COLO668 (cell line): Measurements from ENCODE around the gene TSHZ2.

ENCODE experiments used
- DNase-seq: peaks from one replicate; lab custom pipeline; 2025; ENCODE audit not compliant: unreplicated experiment; lab: John Stamatoyannopoulos, UW

Gene TSHZ2, protein sequence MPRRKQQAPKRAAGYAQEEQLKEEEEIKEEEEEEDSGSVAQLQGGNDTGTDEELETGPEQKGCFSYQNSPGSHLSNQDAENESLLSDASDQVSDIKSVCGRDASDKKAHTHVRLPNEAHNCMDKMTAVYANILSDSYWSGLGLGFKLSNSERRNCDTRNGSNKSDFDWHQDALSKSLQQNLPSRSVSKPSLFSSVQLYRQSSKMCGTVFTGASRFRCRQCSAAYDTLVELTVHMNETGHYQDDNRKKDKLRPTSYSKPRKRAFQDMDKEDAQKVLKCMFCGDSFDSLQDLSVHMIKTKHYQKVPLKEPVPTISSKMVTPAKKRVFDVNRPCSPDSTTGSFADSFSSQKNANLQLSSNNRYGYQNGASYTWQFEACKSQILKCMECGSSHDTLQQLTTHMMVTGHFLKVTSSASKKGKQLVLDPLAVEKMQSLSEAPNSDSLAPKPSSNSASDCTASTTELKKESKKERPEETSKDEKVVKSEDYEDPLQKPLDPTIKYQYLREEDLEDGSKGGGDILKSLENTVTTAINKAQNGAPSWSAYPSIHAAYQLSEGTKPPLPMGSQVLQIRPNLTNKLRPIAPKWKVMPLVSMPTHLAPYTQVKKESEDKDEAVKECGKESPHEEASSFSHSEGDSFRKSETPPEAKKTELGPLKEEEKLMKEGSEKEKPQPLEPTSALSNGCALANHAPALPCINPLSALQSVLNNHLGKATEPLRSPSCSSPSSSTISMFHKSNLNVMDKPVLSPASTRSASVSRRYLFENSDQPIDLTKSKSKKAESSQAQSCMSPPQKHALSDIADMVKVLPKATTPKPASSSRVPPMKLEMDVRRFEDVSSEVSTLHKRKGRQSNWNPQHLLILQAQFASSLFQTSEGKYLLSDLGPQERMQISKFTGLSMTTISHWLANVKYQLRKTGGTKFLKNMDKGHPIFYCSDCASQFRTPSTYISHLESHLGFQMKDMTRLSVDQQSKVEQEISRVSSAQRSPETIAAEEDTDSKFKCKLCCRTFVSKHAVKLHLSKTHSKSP (N-terminal part only)

DNA sequence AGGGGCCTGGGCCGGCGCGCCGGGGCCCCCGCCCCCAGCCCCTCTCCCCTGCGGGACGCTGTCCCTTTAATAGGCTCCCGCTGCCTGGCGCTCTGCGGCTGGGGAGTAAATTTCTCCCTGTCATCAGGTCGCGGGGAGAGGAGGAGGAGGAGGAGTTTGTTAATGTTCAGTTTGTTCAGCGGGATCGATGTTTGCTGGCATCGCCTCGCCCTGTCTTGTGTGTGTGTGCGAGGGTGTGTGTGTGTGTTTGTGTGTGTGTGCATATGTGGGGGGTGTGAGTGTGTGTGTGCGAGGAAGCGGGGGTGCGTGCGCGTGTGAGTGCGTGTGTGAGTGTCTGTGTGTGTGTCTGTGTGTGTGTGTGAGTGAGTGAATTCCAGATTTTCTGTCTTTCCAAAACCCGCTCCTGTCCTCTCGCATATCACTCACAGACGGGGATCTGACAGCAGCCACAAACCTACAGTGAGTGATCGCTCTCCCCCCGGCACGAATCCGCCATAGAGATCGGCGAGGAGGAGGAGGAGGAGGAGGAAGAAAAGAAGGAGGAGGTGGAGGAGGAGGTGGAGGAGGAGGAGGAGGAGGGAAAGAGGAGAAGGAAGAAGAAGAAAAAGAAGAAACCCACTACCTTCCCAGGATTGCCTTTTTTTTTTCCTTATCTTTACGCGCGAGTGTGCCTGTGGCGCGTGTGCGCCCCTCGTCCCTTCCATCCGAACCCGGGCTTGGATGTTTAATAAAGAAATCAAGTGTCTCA, at the start of gene TSHZ2:
Gene TSHZ2 (plus strand): TSS at position 169 of the 748 bp plus-strand sequence. CDS start 936 bp downstream, outside the sequence.
- DNase-seq: peak; percentile 85

DNA sequence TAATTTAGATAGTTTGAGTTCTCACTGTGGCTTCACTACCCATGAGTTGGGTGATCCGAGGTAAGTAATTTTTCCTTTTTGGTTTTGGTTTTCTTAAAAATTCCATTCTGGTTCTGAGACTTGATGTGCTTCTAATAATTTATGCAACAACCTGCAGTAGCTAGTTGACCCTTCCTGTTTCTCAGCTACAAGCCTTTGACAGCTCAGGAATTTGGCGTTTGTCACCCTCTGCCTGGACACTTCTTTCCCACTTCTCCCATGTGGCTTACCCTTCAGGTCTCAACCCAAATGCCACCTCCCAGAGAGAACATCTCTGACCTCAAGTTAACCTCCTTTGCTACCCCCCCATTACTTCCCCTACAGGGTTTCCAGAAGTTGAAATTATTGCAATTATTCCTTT, 49.7 kb upstream of the TSHZ2 start:
- no peak for DNase-seq

DNA sequence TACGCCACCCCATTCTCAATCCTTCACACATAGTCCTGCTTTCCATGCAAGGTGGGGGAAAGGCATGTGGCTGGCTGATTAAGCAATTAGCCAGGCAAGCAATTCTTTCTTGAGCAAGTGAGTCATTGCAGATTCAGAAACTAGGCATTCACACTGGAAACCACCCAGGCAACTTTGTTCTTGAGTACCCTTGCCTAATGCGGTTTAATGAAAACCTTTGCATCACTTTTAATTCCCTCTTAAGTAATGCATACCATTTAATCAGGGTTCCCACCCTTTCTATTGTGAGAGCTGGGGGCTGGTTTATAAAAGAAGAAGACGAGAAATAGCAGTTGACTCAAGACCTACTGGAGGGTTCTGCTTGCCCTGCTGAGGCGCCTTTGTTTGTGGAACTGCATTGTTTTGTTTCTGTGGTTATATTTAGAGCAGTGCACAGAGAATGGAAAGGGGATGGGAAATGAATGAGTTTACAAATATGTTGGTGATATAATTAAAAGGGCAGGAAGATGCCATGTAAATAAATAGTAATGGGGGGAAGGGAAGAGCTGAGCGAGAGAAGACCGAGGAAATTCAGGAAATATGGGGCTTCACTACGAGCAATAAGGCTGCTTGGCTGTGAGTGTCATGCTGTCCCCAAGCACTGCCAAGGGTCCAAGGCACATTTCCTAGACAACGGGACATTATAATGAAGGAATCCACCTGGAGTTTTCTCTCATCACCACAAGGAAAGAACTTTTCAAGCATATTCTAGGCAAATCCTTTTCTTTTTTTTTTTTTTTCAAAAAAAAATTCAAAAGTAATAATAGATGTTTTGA, 48.8 kb upstream of the TSHZ2 start:
- no peak for DNase-seq

DNA sequence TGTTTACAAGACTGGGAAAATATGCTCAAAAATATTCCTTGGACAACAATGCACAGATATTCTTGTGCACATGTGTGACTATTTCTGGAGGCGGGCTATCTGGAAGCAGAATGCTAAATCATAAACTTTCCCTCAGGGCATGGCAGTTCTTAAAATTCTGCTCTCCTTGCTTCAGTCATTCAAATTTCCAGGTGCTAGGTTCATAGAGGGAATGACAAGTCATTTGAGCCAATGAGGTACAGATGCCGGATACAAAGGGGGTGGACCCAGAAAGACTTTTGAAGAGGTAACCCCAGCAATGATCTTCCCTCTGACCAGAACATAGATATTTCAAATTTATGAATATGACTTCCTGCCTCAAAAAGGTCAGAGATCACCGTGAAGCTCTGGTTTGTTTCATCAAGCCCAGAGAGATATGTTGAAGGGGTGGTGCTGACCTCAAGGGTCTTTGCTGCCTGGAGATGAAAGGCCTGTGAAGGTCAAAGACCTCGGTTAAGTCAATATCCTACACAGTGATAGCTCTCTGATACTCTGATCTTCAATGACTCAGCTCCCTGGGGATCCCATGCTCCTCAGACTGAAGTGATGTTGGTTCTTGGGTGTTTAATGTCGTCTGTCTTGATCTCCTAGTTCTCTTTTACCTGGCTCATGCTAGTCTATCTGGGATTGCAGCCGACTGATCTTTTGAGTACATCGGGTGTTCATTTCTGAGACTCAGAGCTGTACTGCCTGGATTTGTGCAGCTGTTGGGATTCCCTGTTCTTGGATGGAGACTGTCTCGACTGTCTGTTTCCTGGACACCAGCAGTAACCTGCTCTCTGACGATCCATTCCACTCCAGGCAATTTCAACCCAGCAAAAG, 47.5 kb upstream of the TSHZ2 start:
- DNase-seq: no peak

DNA sequence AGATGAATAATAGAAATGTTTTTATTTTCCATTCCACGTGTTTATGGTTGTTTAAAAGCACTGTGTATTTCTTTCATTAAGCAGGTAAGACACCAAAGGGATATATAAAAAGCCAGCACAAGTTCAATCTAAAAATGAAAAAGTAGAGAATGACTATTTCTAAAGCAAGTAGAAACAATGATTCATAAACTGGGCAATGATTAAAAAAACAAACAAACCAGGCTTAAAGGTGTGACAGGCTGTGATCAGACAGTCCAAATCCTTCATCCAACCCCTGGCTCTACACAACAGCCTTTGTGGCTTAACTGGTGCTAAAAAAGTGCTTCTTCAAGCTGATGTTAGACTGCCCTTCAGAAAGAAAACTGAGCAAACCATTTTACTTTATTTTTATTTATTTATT, 45.7 kb upstream of the TSHZ2 start:
- no peak for DNase-seq

DNA sequence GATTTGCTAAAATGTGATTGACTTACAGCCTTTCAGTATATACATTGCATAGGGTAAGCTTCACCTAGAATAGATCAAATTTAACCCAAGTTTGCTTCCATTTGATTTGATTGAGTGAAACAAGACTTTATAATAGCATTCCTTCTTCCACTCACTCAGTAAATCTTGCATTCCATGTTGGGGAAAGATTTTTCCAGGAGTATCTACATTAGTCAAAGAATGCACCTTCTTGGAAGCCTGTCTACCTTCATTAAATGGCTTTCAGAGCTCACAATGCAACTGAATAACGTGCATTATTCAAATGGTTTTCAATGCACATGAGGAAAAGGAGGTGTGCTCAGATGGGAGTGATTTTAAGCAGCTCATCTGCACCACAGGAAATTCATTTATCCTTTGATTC, 38.3 kb upstream of the TSHZ2 start:
- DNase-seq: no peak

DNA sequence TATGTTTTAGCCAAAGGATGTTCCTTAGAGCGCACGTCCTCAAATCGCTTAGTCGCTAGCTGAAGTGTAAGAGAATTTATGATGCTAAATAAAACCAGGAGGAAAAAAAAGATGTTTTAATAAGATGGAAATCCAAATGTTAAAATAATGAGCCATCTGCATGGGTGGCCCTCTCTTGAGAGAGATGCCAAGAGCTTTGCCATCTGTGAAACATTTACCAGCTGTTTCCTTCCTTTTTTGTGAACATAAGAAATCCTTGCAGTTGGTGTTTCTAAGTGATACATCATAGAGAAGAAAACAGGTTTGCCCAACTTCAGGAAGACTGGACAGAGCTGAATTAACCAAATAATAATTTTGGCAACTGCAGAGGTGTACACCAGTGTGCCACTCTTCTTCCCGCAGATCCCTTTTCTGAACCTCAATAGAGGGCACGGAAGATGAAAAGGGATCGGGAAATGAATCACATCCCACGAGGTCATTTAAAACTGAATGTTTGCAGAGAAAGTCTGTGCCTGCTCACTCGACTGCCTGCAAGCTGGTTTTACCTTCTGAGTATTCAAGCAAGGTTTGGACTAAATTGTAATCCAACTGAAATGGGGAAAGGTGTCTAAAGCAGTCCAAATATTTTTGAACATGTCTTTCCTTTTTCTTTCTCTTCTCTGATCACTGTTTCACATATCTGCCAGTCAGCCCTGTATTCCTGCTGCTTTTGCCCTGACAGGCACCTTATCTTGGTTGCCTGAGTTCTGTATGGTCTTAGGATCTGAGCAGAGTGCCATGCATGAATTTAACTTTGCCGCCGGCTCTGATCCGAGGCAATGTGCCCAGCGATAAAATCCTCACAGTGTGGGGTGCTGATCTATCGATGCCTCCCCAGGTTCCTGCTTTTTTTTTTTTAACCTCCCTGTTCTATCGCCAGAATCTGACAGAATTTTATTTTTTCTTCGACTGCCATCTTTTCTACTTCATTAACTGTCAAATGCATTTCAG, 35.5 kb upstream of the TSHZ2 start:
- no peak for DNase-seq

DNA sequence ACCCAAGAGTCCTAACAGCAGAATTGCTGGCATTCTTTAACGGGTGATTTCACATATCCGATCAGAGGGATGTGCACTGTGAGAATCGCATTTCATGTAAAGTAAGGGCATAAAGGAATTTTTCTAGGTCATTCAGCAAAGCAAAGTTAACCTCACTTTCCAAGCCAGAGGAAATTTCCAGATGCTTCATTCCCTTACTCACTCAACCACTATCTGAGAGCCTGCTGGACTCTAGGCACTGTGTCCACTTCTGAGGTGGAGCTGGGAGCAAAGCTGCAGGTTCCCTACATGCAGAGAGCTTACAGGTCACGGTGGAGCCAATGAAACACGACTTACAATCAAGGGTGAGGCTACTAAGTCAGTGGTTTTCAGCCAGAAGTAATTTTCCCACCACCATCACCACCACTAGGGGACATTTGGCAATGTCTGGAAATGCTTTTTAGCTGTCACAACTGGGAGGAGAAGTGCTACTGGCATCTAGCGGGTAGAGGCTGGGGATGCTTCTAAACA, 34.5 kb upstream of the TSHZ2 start:
- DNase-seq: no peak

DNA sequence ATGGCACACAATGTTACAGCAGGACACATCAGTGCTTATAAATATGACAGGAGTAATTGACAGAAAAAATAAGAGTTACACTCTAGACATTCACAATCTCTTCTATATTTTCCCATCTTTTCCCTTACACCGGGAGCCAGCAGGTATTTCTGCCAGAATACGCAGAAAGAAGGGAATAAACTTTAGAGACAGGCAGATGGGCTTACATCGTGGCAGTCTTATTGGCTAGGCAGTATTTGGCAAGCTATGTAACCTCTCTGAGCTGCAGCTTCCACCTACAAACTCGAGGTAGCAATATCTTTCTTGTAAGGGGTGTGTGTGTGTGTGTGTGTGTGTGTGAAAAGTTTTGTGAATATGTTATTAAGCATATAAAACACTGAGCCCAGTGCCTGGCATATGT, 33.0 kb upstream of the TSHZ2 start:
- DNase-seq: no peak

DNA sequence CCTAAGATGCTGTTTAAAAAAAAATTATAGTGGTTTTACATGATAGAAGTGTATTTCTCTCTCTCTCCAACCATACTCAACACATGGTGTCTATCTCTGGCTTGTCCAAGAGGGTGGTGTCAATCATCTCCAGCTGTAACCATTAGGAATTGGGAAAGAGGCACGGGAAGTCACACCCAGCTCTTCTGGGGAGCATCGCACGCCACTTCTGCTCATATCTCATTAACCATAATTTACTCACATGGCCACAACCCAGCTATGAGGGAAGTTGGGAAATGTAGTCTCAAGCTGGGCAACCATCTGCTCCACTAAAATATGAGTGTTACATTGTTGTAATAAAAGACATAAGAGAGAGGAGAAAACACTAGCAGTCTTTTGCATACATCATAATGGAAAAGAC, 30.4 kb upstream of the TSHZ2 start:
- DNase-seq: no peak

DNA sequence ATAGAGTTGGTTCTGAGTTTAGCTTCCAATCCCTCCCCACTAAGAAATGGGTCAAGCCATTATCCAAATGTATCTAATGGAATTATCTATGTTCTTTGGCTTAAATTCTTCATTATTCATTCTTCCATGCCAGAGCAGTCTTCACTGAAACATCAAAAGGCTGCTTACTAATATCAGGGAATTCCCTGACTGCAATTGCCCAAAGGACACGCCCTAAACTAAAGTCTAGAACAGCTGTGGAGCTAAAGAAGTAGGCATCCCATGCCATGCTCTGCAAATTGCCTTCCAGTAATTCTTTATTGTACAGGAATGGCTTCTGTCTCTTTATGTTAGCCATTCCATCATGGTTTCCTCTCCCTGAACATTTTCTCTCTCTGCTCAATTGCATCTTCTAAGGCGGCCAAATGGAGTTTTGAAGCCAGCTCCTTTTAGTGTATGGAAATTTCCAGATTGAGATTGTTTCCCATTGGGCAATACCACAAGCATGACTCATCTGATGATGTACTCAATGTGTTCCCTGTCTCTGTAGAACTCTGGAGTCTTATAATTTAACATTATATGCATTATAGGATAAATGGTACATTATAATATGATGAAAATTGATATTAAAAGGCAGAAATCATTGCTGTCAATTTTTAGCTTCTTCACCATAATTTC, 28.8 kb upstream of the TSHZ2 start:
- DNase-seq: no peak

DNA sequence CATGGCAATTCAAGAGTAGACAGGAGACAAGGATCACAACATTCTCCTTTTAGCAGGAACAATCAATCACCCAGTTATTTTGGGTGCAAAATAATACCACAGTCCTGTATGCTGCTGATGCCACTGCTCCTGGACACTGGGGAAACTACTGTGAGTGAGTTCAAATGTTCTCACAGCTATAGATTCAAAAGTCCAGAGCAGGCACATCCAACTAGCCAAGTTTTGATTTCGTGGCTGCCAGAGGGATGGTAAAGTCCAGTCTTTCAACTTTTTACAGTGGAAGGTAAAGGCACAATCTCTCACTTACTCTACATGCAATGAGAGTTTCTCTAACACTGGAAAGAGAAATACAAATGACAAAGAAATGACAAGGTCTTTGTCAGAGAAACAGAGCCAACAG, 26.9 kb upstream of the TSHZ2 start:
- no peak for DNase-seq

DNA sequence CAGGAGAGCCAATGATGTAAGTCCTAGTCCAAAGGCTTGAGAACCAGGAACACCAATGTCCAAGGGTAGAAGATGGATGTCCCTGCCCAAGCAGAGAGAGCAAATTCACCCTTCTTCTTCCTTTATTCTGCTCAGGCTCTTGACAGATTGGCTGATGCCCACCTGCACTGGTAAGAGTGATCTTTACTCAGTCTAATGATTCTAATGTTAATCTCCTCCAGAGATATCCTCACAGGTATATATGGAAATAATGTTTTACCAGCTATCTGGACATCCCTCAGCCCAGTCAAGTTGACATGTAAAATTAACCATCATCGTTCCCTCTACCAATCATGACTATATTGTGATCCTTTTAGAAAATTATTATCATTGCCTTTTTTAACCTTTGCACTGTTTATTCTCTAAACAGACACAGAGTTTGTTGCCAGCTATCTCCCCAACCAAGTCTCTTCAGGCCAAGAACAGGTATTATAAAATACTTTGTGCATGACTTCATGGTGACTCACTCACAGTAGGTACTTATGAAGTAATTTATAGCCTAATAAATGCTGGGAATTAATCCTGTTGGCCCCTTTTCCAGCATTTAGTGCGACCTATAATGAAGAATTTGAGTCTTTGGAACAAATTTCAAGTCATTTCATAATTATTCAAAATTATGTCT, 26.2 kb upstream of the TSHZ2 start:
- DNase-seq: no peak

DNA sequence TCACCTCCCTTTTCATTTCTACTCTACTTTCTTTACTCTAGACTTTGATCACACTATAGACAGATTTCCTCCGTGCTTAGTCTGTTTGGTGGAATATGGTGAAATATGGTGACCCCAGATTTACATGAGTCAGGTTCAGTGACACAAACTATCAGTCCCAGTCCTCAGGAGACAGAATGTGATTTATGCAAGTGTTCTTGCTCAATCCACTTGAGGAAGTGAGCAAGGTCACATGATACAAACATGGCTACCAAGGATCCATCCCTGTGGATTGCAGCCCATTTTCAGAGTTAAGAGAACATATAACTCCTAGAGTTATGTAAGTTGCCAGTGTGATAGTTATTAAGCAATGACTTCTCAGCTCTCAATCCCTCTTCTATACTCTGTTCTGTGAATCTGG, 23.7 kb upstream of the TSHZ2 start:
- no peak for DNase-seq

DNA sequence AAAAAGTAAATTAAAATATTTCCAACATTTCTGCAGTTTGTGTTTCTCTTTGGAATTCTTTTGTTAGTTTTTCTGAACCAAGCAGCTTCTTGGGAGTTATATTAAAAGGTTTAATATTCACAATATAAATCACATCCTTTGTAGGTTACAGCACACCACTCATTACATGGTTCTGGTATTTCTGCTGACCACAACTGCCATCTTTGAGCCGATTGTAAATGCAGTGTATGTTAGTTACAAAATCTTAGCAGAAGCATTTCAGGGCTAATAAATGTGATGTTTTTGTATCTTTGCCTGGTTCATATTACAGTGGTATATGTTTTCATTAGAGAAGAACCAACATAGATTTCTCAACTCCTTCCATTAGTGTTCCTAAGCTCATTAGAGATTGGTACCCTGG, 19.1 kb upstream of the TSHZ2 start:
- DNase-seq: no peak

DNA sequence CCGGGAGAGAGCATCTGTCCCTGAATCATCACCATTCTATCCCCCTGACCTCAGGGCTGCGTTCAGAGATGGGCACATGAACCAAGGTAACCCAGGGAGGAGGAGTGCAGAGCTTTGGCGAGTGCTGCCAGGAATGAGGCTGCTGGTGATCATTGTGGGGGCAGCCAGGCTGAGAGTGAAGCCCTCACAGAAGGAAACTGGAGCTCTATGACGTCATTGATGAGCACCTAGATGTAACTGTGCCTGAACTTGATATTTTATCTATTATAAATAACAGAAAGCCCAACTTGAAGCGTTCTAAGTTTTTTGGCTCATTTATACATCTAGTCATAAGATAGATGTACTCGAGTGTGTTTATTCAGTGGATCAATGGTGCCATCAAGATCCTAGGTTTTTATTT, 17.3 kb upstream of the TSHZ2 start:
- DNase-seq: no peak

DNA sequence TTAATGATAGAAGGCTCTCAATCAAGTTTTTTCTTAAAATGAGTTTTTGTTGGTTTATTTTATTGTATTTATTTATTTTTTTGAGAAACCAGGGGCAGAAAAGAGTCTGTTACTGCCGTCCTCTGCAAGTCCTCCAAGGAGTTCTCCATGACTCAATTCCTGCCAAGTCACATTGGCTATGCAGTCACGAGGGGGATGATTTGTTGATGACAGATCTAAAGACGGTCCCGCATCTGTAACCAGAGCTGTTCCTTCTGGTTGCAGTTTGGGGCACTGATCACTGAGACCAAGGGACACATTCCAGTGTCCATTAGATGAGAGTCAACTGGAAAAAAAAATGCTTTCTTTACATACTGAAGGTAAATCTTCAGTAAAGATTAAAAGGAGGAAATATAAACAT, 13.9 kb upstream of the TSHZ2 start:
- no peak for DNase-seq
